ENCODE measurements around the gene ZNF611.
"Not testable (repeated sequence)": the region's sequence is repeated elsewhere in the genome, so short reads cannot be mapped to it uniquely, and the experiment has no call there.

ZNF611 gene

GRCh38 chr19:52734893-52735661 lies at the start of gene ZNF611:
Gene ZNF611, minus strand, starts transcription at chr19:52735044. Its CDS starts 19,150 bp downstream, at chr19:52715894.
- FAIRE-seq = peak; percentile 86

- FAIRE-seq = not testable (repeated sequence)
These were observed 48.0 kb upstream of the ZNF611 start for GRCh38 chr19:52782864-52783263.

GRCh38 chr19:52778811-52779210 lies 44.0 kb upstream of the ZNF611 start:
- no peak for FAIRE-seq

GRCh38 chr19:52756447-52756846 lies 21.6 kb upstream of the ZNF611 start:
- not testable (repeated sequence) for FAIRE-seq

- no peak for FAIRE-seq
These were observed 14.9 kb upstream of the ZNF611 start for GRCh38 chr19:52749780-52750179.

- FAIRE-seq = no peak
These were observed 13.6 kb upstream of the ZNF611 start for GRCh38 chr19:52748336-52748950.

- FAIRE-seq = not testable (repeated sequence)
These were observed 11.1 kb upstream of the ZNF611 start for GRCh38 chr19:52745919-52746318.

GRCh38 chr19:52743091-52743490 lies 8.2 kb upstream of the ZNF611 start:
- no peak for FAIRE-seq

GRCh38 chr19:52742516-52742915 lies 7.7 kb upstream of the ZNF611 start:
- FAIRE-seq = no peak

GRCh38 chr19:52741951-52742485 lies 7.2 kb upstream of the ZNF611 start:
- FAIRE-seq = no peak

GRCh38 chr19:52741371-52741770 lies 6.5 kb upstream of the ZNF611 start:
- not testable (repeated sequence) for FAIRE-seq

GRCh38 chr19:52739576-52739975 lies 4.7 kb upstream of the ZNF611 start:
- no peak for FAIRE-seq

- FAIRE-seq = no peak
These were observed 890 bp upstream of the ZNF611 start for GRCh38 chr19:52735734-52736133.

GRCh38 chr19:52734331-52734892 lies 432 bp downstream of the ZNF611 start:
- FAIRE-seq = no peak

- FAIRE-seq = not testable (repeated sequence)
These were observed 8.8 kb downstream of the ZNF611 start for GRCh38 chr19:52726051-52726450.

GRCh38 chr19:52725528-52725961 lies 9.3 kb downstream of the ZNF611 start:
- no peak for FAIRE-seq

- FAIRE-seq = no peak
These were observed 9.9 kb downstream of the ZNF611 start for GRCh38 chr19:52724701-52725514.

- not testable (repeated sequence) for FAIRE-seq
These were observed 10.8 kb downstream of the ZNF611 start for GRCh38 chr19:52723907-52724598.

- FAIRE-seq = no peak
These were observed 12.5 kb downstream of the ZNF611 start for GRCh38 chr19:52722062-52723003.

- FAIRE-seq = not testable (repeated sequence)
These were observed 14.3 kb downstream of the ZNF611 start for GRCh38 chr19:52720541-52720940.

GRCh38 chr19:52716522-52716921 lies 18.3 kb downstream of the ZNF611 start:
- FAIRE-seq = no peak

Data from endometrium (tissue), 2 donors.